AG04450 (cell line): Measurements from ENCODE around the gene MGAT4B. TPM values are rescaled to one million over a fixed set of nuclear protein-coding genes. Genes with fewer than 3 reads are reported as not detected.

Experiments used
- CTCF ChIA-PET: fragments of 300-600, 350-600 bp; formaldehyde crosslinking; extraction: SDS; loops from one replicate; lab custom pipeline; 2022; ENCODE audit warnings: antibody characterized with exemption, inconsistent platforms; lab: Charles Lee
- POLR2A ChIA-PET: fragments of 350-600 bp; formaldehyde crosslinking; extraction: SDS; loops from one replicate; lab custom pipeline; 2021; ENCODE audit warnings: antibody characterized with exemption, inconsistent platforms; lab: Yijun Ruan, JAX
- DNase-seq: peaks from one replicate; pipeline ENCODE4 v3.0.0-alpha.2; 2011; ENCODE audit warnings: low read depth, low spot score
- H3K27ac ChIP-seq: one replicate; pipeline ENCODE4 v1.5.1; 2012; ENCODE audit warnings: low read depth, low read length, control low read depth
- H3K27me3 ChIP-seq: one replicate; pipeline ENCODE4 v1.6.0; 2012; ENCODE audit warnings: low read length; ENCODE audit not compliant: control insufficient read depth, insufficient read depth
- H3K4me3 ChIP-seq: 2 replicates; pipeline ENCODE4 v1.5.1; 2011; ENCODE audit warnings: mild to moderate bottlenecking, low read depth, low read length, control low read depth
- H3K9me3 ChIP-seq: 2 replicates; pipeline ENCODE4 v1.5.1; 2012; ENCODE audit warnings: low read length; ENCODE audit not compliant: control insufficient read depth, insufficient read depth
- CTCF ChIP-seq: IDR thresholded peaks from 2 replicates; pipeline ENCODE4 v1.5.1; 2011; ENCODE audit warnings: low read depth, low read length, control low read depth, inconsistent platforms
- polyA plus RNA-seq: library from polyadenylated mRNA; depleted of rRNA; stranded (reverse); fragments of >200 nt; gene quantifications from 2 replicates; pipeline ENCODE4 v1.2.3, GENCODE V29; 2011

The MGAT4B gene
- polyA plus RNA-seq, 1 experiment = 102 TPM

GRCh38 chr5:179825655-179826182, 19.1 kb upstream of the MGAT4B start:
- ChIA-PET POLR2A (interaction anchor here (0.6 to 0.7 kb wide), 2 partner anchors 29 to 678 kb away, joined by 3 to 7 read pairs; no protein-coding TSS in a partner anchor), CTCF (interaction anchor here (0.7 kb wide), 1 partner anchor 32 kb away, joined by 3 read pairs; no protein-coding TSS in a partner anchor)
- no peak for DNase-seq
- Histone ChIP-seq H3K27ac (no peak overlapping the region), H3K27me3 (no peaks in the 10 kb centered on the region), H3K4me3 (no peak overlapping the region; the same call in 1 of the 2 replicates), H3K9me3 (peaks cover 5% of the 10 kb centered on the region)
- TF ChIP-seq CTCF = no peak

- no peak for TF ChIP-seq CTCF
- CTCF ChIA-PET = no interaction called here
- Histone ChIP-seq H3K27me3 (no peaks in the 10 kb centered on the region), H3K27ac (no peak overlapping the region), H3K4me3 (peak overlapping the region; percentile 94), H3K9me3 (peaks cover 5% of the 10 kb centered on the region)
- POLR2A ChIA-PET = no interaction called here
- DNase-seq = no peak
These were observed 18.1 kb upstream of the MGAT4B start for GRCh38 chr5:179824745-179825112.

GRCh38 chr5:179823937-179824744, 17.5 kb upstream of the MGAT4B start:
- H3K4me3 ChIP-seq = peak overlapping the region; percentile 94
- peaks cover 4% of the 10 kb centered on the region for H3K9me3 ChIP-seq
- no peak for DNase-seq
- TF ChIP-seq CTCF = no peak
- no peaks in the 10 kb centered on the region for H3K27me3 ChIP-seq
- ChIA-PET POLR2A (interaction anchor here (1.1 kb wide), 1 partner anchor 8 kb away, joined by 3 read pairs; no protein-coding TSS in a partner anchor), CTCF (no interaction called here)
- peak overlapping the region; percentile 21 for H3K27ac ChIP-seq

- peak overlapping the region; percentile 21 for H3K27ac ChIP-seq
- DNase-seq = no peak
- no peak for TF ChIP-seq CTCF
- no peaks in the 10 kb centered on the region; the same call in 1 of the 2 replicates for H3K9me3 ChIP-seq
- peak overlapping the region; percentile 94 for H3K4me3 ChIP-seq
- ChIA-PET POLR2A (interaction anchor here (0.6 to 1.1 kb wide), 7 partner anchors 10 to 211 kb away, joined by 3 to 12 read pairs (median 5); no protein-coding TSS in a partner anchor), CTCF (interaction anchor here (2.1 kb wide), 1 partner anchor 21 kb away, joined by 6 read pairs; no protein-coding TSS in a partner anchor)
- no peaks in the 10 kb centered on the region for H3K27me3 ChIP-seq
These were observed 15.9 kb upstream of the MGAT4B start for GRCh38 chr5:179822444-179822990.
